ENCODE data around the gene HSD17B2. TPM values are rescaled to one million over a fixed set of nuclear protein-coding genes. Genes with fewer than 3 reads are reported as not detected.

The HSD17B2 gene, protein sequence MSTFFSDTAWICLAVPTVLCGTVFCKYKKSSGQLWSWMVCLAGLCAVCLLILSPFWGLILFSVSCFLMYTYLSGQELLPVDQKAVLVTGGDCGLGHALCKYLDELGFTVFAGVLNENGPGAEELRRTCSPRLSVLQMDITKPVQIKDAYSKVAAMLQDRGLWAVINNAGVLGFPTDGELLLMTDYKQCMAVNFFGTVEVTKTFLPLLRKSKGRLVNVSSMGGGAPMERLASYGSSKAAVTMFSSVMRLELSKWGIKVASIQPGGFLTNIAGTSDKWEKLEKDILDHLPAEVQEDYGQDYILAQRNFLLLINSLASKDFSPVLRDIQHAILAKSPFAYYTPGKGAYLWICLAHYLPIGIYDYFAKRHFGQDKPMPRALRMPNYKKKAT
- total RNA-seq (not detected), polyA plus RNA-seq (under 1 TPM in 2 of 3 donors, not detected in 1; 0.16 to 0.19 TPM)
- long read RNA-seq, donor 1: 0 reads
- long read RNA-seq, donor 2: 0 reads

DNA sequence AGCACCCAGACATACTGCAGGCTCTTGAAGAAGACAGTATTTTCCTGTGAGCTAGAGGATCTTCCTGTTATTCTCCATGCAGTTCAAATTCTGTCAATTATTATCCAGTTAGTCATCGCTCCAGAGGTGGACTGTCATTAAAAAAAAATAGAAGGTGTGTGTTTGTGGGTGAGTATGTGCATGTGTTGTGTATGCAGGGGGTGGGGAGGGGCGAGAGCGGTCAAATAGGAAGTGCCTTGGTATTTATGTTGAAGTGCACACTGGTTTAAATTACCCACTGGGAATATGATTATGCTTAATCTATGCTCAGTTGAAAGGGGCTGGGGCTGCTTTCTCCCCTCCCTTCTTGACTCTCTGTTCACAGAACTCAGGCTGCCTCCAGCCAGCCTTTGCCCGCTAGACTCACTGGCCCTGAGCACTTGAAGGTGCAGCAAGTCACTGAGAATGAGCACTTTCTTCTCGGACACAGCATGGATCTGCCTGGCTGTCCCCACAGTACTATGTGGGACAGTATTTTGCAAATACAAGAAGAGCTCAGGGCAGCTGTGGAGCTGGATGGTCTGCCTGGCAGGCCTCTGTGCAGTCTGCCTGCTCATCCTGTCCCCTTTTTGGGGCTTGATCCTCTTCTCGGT lies at the start of gene HSD17B2:
TSS of gene HSD17B2 (plus strand) at position 273 of the 632 bp plus-strand sequence. CDS start at position 445, 172 bp downstream.
- H3K36me3 ChIP-seq (ENCODE audit: insufficient read depth in 1 of 2, low read depth in 1 of 2): no peaks in the 10 kb centered on the region
- 57 to 68% (median 60%) methylated on average over 6 of the region's 6 CpGs for WGBS, 3 donors
- no peak within 1 kb of the TSS for H3K27ac ChIP-seq
- no peaks in the 10 kb centered on the region for H3K27me3 ChIP-seq (ENCODE audit: insufficient read depth in 3 of 3, low read length in 2 of 3)
- H3K4me3 ChIP-seq: no peak within 1 kb of the TSS
- no peaks in the 10 kb centered on the region for H3K4me1 ChIP-seq
- TF ChIP-seq, protein P1, sequence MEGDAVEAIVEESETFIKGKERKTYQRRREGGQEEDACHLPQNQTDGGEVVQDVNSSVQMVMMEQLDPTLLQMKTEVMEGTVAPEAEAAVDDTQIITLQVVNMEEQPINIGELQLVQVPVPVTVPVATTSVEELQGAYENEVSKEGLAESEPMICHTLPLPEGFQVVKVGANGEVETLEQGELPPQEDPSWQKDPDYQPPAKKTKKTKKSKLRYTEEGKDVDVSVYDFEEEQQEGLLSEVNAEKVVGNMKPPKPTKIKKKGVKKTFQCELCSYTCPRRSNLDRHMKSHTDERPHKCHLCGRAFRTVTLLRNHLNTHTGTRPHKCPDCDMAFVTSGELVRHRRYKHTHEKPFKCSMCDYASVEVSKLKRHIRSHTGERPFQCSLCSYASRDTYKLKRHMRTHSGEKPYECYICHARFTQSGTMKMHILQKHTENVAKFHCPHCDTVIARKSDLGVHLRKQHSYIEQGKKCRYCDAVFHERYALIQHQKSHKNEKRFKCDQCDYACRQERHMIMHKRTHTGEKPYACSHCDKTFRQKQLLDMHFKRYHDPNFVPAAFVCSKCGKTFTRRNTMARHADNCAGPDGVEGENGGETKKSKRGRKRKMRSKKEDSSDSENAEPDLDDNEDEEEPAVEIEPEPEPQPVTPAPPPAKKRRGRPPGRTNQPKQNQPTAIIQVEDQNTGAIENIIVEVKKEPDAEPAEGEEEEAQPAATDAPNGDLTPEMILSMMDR (IDR thresholded peaks at IDR 0.05): no peak
- DNase-seq (no peak), ATAC-seq (no peak)
- intact Hi-C loops (cut with DNase I): loop anchor here in 1 of 2 donors (5.0 kb wide), 1 partner anchor 192 kb away; no protein-coding TSS in a partner anchor
- no peaks in the 10 kb centered on the region for H3K9me3 ChIP-seq

DNA sequence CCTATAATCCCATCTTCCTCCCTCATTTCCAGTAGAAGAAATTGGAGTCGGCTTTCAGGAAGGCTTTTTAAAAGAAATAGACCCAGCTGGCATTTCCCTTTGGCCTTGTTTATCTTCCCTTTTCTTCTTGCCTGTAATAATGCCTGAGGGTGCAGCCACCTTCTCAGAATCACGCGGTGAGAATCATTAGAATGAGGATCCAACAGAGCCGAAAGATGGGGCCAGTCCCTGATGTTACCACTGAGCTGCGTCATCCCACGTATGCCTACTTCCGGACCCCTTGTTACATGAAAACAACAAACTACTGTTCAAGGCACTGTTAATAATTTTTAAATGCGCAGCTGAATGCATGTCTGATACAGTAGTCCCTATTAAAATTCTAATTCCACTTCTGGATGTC lies 47.9 kb upstream of the HSD17B2 start:
- intact Hi-C loops (cut with DNase I): no loop called here
- TF ChIP-seq, protein P1 (IDR thresholded peaks at IDR 0.05): no peak
- DNase-seq (no peak), ATAC-seq (no peak)
- Histone ChIP-seq H3K4me3 (no peak overlapping the region), H3K36me3 (ENCODE audit: insufficient read depth in 1 of 2, low read depth in 1 of 2) (no peaks in the 10 kb centered on the region), H3K27ac (no peak overlapping the region), H3K4me1 (no peaks in the 10 kb centered on the region), H3K9me3 (no peaks in the 10 kb centered on the region), H3K27me3 (ENCODE audit: insufficient read depth in 3 of 3, low read length in 2 of 3) (no peaks in the 10 kb centered on the region)
- WGBS, 3 donors: 82 to 90% (median 83%) methylated on average over 8 of the region's 8 CpGs

DNA sequence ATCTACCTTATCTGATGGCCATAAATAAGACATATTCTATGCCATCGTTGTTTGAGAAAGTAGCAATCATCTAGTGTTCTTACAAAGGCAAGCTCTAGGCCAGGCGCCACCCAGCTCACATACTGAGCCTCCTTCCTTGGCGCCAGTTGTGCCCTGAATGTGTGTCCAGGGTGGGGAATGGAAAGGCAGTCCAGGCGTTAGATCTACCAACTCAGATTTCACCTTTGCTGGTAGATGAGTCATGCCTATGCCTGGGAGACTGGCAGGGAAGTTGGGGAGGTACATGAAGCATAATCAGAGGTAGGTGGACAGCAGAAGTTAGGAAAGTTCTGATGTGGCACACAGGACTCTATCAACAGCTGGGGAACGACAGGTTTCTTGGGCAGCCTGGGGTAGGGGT lies 47.3 kb upstream of the HSD17B2 start:
- Histone ChIP-seq H3K36me3 (ENCODE audit: insufficient read depth in 1 of 2, low read depth in 1 of 2) (no peaks in the 10 kb centered on the region), H3K9me3 (no peaks in the 10 kb centered on the region), H3K4me3 (no peak overlapping the region), H3K4me1 (no peaks in the 10 kb centered on the region), H3K27me3 (ENCODE audit: insufficient read depth in 3 of 3, low read length in 2 of 3) (no peaks in the 10 kb centered on the region), H3K27ac (no peak overlapping the region)
- ATAC-seq (no peak), DNase-seq (no peak)
- TF ChIP-seq, protein P1 (IDR thresholded peaks at IDR 0.05): no peak
- WGBS, 3 donors: 79 to 84% (median 82%) methylated on average over 5 of the region's 5 CpGs
- intact Hi-C loops (cut with DNase I): no loop called here

DNA sequence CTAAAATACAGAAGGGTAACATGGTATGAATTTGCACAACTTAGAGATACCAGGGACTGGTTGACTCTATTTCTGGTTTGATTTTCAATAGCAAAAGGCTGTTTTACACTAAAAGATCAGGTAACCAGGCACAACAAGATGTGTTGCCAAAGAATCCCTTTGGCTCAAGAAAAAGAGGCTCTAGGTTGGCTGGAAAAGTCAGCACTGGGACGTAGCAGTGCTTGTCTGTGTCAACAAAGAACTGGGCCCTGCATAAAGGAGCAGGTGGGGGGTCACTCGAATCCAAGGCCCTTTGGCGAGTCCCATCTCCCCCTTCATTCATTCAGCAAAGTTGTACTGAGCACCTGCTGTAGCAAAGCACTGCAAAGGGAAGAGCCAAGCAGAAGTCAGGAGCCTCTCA lies 42.2 kb upstream of the HSD17B2 start:
- no peak for DNase-seq
- no peak for ATAC-seq
- intact Hi-C loops (cut with DNase I): no loop called here

More for the DNA sequence above, 42.2 kb upstream of the HSD17B2 start:
- no peak overlapping the region for H3K27ac ChIP-seq
- peaks cover 3% of the 10 kb centered on the region for H3K4me1 ChIP-seq
- TF ChIP-seq, protein P1 (IDR thresholded peaks at IDR 0.05): no peak
- H3K9me3 ChIP-seq: no peaks in the 10 kb centered on the region
- H3K27me3 ChIP-seq (ENCODE audit: insufficient read depth in 3 of 3, low read length in 2 of 3): no peaks in the 10 kb centered on the region
- no peaks in the 10 kb centered on the region for H3K36me3 ChIP-seq (ENCODE audit: insufficient read depth in 1 of 2, low read depth in 1 of 2)
- 59 to 68% (median 59%) methylated on average over 3 of the region's 3 CpGs for WGBS, 3 donors
- H3K4me3 ChIP-seq: no peak overlapping the region

Measured in psoas muscle (tissue), 8 donors.